ENCODE measurements around the gene PAOX.
"Not testable (repeated sequence)": the region's sequence is repeated elsewhere in the genome, so short reads cannot be mapped to it uniquely, and the experiment has no call there.

DNA sequence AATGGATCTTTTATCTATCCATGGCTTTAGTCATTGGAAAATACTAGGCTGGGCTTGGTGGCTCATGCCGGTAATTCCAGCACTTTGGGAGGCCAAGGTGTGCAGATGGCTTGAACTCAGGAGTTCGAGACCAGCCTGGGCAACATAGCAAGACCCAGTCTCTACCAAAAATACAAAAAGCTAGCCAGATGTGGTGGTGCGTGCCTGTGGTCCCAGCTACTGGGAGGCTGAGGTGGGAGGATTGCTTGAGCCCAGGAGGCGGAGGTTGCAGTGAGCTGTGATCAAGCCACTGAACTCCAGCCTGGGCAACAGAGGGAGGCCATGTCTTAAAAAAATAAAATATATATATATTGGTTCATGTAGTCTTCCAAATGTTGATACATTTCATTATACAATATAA is 7.9 kb downstream of the PAOX start:
- TF ChIP-seq, protein P1, sequence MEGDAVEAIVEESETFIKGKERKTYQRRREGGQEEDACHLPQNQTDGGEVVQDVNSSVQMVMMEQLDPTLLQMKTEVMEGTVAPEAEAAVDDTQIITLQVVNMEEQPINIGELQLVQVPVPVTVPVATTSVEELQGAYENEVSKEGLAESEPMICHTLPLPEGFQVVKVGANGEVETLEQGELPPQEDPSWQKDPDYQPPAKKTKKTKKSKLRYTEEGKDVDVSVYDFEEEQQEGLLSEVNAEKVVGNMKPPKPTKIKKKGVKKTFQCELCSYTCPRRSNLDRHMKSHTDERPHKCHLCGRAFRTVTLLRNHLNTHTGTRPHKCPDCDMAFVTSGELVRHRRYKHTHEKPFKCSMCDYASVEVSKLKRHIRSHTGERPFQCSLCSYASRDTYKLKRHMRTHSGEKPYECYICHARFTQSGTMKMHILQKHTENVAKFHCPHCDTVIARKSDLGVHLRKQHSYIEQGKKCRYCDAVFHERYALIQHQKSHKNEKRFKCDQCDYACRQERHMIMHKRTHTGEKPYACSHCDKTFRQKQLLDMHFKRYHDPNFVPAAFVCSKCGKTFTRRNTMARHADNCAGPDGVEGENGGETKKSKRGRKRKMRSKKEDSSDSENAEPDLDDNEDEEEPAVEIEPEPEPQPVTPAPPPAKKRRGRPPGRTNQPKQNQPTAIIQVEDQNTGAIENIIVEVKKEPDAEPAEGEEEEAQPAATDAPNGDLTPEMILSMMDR (IDR thresholded peaks at IDR 0.05), result not testable (repeated sequence)
- not testable (repeated sequence) for TF ChIP-seq ZFX (IDR thresholded peaks at IDR 0.05; ENCODE audit: borderline replicate concordance)

Data from 22Rv1 (cell line).